Uterine smooth muscle cell (primary cell): ENCODE measurements around the gene SSBP2. TPM values are rescaled to one million over a fixed set of nuclear protein-coding genes. Genes with fewer than 3 reads are reported as not detected.

Experiments
- total RNA-seq: library from RNA; depleted of rRNA; stranded (reverse); fragments of >200 nt; gene quantifications from 2 replicates; pipeline ENCODE4 v1.2.3, GENCODE V29; 2014

Gene SSBP2
- total RNA-seq, result 25.7 and 28.6 TPM in 2 replicates

GRCh38 chr5:81751009-81751835, at the start of gene SSBP2:
Gene SSBP2, minus strand, starts transcription at chr5:81751097. Its CDS starts 55 bp downstream, at chr5:81751042.

DNA sequence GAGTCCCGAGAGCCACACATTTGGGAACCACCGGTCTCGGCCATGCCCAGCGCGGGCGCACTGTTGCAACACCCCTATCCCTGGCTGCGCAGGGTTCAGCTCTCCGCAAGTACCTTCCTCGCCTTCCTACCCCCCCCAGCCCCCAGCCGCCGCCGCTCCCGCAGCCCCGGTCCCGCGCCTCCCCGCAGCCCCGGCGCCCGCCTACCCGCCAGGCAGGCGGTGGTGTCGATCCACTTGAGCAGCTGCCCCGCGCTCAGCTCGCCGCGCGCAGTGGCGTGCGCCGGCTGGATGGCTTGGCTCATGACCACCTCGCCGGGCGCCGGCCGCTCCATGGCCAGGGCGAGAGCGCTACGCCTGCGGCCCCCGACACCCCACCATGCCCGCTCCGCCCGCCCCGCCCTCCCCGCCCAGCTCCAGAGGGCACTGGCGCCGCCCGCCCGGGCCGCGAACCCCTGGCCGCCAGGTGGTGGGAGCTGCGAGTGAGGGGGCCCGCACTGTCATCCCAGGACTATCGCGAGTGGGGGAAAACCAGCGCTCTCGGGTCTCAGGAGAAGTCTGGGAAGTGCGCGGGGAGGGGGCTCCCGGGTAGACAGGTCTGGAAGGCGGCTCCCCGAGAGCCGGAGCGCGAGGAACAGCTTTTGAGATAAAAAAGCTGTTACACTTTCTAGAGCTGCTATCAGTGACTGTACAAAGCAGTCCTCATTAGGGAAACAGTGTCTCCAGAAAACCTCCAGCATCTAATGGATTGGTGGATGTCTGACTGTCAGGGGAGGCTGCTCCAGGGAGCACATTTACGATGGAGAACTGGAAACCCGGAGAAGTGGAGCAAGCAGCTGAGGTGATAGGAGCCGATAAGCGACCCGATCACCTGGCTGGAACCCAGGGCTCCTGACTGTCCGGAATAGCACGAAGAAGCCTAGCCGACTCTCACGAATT, 356.8 kb downstream of the SSBP2 start, which contains the start of gene ACOT12:
TSS of gene ACOT12 (minus strand) at position 352 of the 936 bp plus-strand sequence. CDS start at position 332, 20 bp downstream.

Other genes with a start within 250 kb of the SSBP2 start
- 7.6 and 11.4 TPM in 2 replicates for gene ATG10, start 220.9 kb upstream of the SSBP2 start, total RNA-seq